Measurements from ENCODE around the gene CLEC4M. TPM values are rescaled to one million over a fixed set of nuclear protein-coding genes. Genes with fewer than 3 reads are reported as not detected.

CLEC4M gene
- total and polyA plus RNA-seq, 2 donors (not counting 1 experiment from before 2014, with no cell fraction given): not detected

GRCh38 chr19:7725791-7726190, 37.3 kb upstream of the CLEC4M start:
- no peak for TF ChIP-seq EZH2 (IDR thresholded peaks at IDR 0.05; ENCODE audit: low read length, missing control alignments)
- no peak for TF ChIP-seq CTCF (conservative IDR thresholded peaks at IDR 0.05 in 1 of 2, IDR thresholded peaks at IDR 0.05 in 1 of 2; ENCODE audit: low read depth in 1 of 2, low read length in 2 of 2)

GRCh38 chr19:7729211-7729610, 33.8 kb upstream of the CLEC4M start:
- H3K36me3 ChIP-seq (ENCODE audit: control insufficient read depth, insufficient read depth, low read length): no peaks in the 10 kb centered on the region
- DNase-seq (ENCODE audit: low read depth in 2 of 2): no peak
- H3K79me2 ChIP-seq (ENCODE audit: control insufficient read depth, insufficient read depth, low read length): no peaks in the 10 kb centered on the region
- H3K9ac ChIP-seq (ENCODE audit: insufficient read depth, low read length): no peak overlapping the region
- peaks cover 3% of the 10 kb centered on the region for H3K27me3 ChIP-seq (ENCODE audit: control insufficient read depth, insufficient read depth, low read length)
- no peaks in the 10 kb centered on the region for H3K4me1 ChIP-seq (ENCODE audit: control insufficient read depth, extremely low read depth, insufficient read depth, low read length)
- H4K20me1 ChIP-seq (ENCODE audit: control insufficient read depth, extremely low read depth, insufficient read depth, low read length): no peaks in the 10 kb centered on the region
- no peaks in the 10 kb centered on the region for H3K9me3 ChIP-seq (ENCODE audit: control insufficient read depth, insufficient read depth, low read depth, low read length)
- H2AFZ ChIP-seq (ENCODE audit: low read length): no peak overlapping the region
- H3K27ac ChIP-seq (ENCODE audit: insufficient read depth, low read length): no peak overlapping the region
- no peak overlapping the region for H3K4me2 ChIP-seq (ENCODE audit: extremely low read depth, insufficient read depth, low read length)
- TF ChIP-seq EZH2 (IDR thresholded peaks at IDR 0.05; ENCODE audit: low read length, missing control alignments) (no peak), CTCF (conservative IDR thresholded peaks at IDR 0.05 in 1 of 2, IDR thresholded peaks at IDR 0.05 in 1 of 2; ENCODE audit: low read depth in 1 of 2, low read length in 2 of 2) (no peak)
- no peak overlapping the region for H3K4me3 ChIP-seq (replicated peaks in 1 of 4; ENCODE audit: control extremely low read depth in 1 of 4, insufficient read depth in 1 of 4, low read depth in 3 of 4, low read length in 4 of 4)

More at GRCh38 chr19:7725791-7726190, 37.3 kb upstream of the CLEC4M start:
- no peaks in the 10 kb centered on the region for H4K20me1 ChIP-seq (ENCODE audit: control insufficient read depth, extremely low read depth, insufficient read depth, low read length)
- H3K27me3 ChIP-seq (ENCODE audit: control insufficient read depth, insufficient read depth, low read length): no peaks in the 10 kb centered on the region
- DNase-seq (ENCODE audit: low read depth in 2 of 2): no peak
- H3K36me3 ChIP-seq (ENCODE audit: control insufficient read depth, insufficient read depth, low read length): no peaks in the 10 kb centered on the region
- H3K9me3 ChIP-seq (ENCODE audit: control insufficient read depth, insufficient read depth, low read depth, low read length): no peaks in the 10 kb centered on the region
- H3K79me2 ChIP-seq (ENCODE audit: control insufficient read depth, insufficient read depth, low read length): no peaks in the 10 kb centered on the region
- H3K4me3 ChIP-seq (replicated peaks in 1 of 4; ENCODE audit: control extremely low read depth in 1 of 4, insufficient read depth in 1 of 4, low read depth in 3 of 4, low read length in 4 of 4): no peak overlapping the region
- H3K9ac ChIP-seq (ENCODE audit: insufficient read depth, low read length): no peak overlapping the region
- no peak overlapping the region for H3K27ac ChIP-seq (ENCODE audit: insufficient read depth, low read length)
- no peaks in the 10 kb centered on the region for H3K4me1 ChIP-seq (ENCODE audit: control insufficient read depth, extremely low read depth, insufficient read depth, low read length)
- no peak overlapping the region for H2AFZ ChIP-seq (ENCODE audit: low read length)
- no peak overlapping the region for H3K4me2 ChIP-seq (ENCODE audit: extremely low read depth, insufficient read depth, low read length)

GRCh38 chr19:7729831-7730285, 33.2 kb upstream of the CLEC4M start:
- Histone ChIP-seq H3K27me3 (ENCODE audit: control insufficient read depth, insufficient read depth, low read length) (peaks cover 3% of the 10 kb centered on the region), H3K79me2 (ENCODE audit: control insufficient read depth, insufficient read depth, low read length) (no peaks in the 10 kb centered on the region), H3K27ac (ENCODE audit: insufficient read depth, low read length) (no peak overlapping the region), H3K9me3 (ENCODE audit: control insufficient read depth, insufficient read depth, low read depth, low read length) (no peaks in the 10 kb centered on the region), H3K36me3 (ENCODE audit: control insufficient read depth, insufficient read depth, low read length) (no peaks in the 10 kb centered on the region), H2AFZ (ENCODE audit: low read length) (no peak overlapping the region), H3K4me2 (ENCODE audit: extremely low read depth, insufficient read depth, low read length) (no peak overlapping the region), H3K4me3 (replicated peaks in 1 of 4; ENCODE audit: control extremely low read depth in 1 of 4, insufficient read depth in 1 of 4, low read depth in 3 of 4, low read length in 4 of 4) (no peak overlapping the region), H3K9ac (ENCODE audit: insufficient read depth, low read length) (no peak overlapping the region), H3K4me1 (ENCODE audit: control insufficient read depth, extremely low read depth, insufficient read depth, low read length) (no peaks in the 10 kb centered on the region), H4K20me1 (ENCODE audit: control insufficient read depth, extremely low read depth, insufficient read depth, low read length) (no peaks in the 10 kb centered on the region)
- TF ChIP-seq EZH2 (IDR thresholded peaks at IDR 0.05; ENCODE audit: low read length, missing control alignments) (no peak), CTCF (conservative IDR thresholded peaks at IDR 0.05 in 1 of 2, IDR thresholded peaks at IDR 0.05 in 1 of 2; ENCODE audit: low read depth in 1 of 2, low read length in 2 of 2) (no peak)
- DNase-seq (ENCODE audit: low read depth in 2 of 2): no peak
